ENCODE data around the gene ISLR. TPM values are rescaled to one million over a fixed set of nuclear protein-coding genes. Genes with fewer than 3 reads are reported as not detected.

Gene ISLR
- total and polyA plus RNA-seq, 2 of the 4 experiments (the other 2 are of a cell fraction), result under 0.01 to 0.79 TPM

DNA sequence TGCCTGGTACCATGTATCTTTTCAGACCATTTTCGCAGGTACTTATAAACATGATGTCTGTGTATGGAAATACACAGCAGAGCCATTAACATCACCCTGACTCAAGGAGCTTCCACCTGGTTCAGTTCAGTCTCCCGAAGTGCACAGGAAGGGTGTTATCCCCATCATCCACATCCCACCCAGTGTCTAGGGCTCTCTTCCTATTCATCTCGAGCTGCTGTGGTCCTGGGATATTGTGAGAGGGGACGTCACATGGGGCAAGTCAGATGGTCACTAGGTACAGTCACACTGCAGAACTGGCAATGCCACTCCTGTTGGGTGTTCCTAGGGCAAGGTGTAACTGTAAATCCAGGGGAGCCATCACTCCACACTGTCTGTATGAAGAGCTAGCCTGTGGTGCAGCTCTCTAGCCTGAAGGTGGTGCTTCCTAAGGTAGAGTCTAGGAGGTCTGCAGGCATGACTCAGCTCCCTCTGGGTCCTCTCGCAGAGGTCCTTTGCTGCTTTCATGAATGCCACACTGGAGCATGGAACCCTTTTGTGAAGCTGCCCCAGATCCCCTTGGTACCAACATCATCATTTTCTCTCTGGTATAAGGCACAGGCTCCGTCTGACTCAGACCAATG, 29.2 kb upstream of the ISLR start:
- no TSS peak for BruUV-seq (replicated peaks)

More for the DNA sequence above, 29.2 kb upstream of the ISLR start:
- Histone ChIP-seq H3K56ac (ENCODE audit: extremely low read depth, insufficient read depth, low read length) (no peak overlapping the region), H2BK120ac (ENCODE audit: low read depth, low read length) (no peak overlapping the region), H4K8ac (ENCODE audit: low read depth in 2 of 2, low read length in 2 of 2) (no peak overlapping the region), H3K23ac (ENCODE audit: low read depth, low read length) (no peak overlapping the region), H2AK9ac (replicated peaks; ENCODE audit: low read depth, low read length, poor library complexity) (no peak overlapping the region), H2BK15ac (ENCODE audit: low read depth, low read length) (no peak overlapping the region), H4K5ac (ENCODE audit: low read depth, low read length) (no peak overlapping the region), H3K4me2 (ENCODE audit: low read depth, low read length) (no peak overlapping the region), H3K18ac (ENCODE audit: low read depth, low read length) (no peak overlapping the region), H2BK20ac (ENCODE audit: low read depth, low read length) (no peak overlapping the region), H3K4me3 (ENCODE audit: insufficient read depth, low read depth, low read length) (no peak overlapping the region), H3K4me1 (ENCODE audit: control insufficient read depth, insufficient read depth, low read length) (no peaks in the 10 kb centered on the region), H3K79me1 (ENCODE audit: low read depth in 1 of 2, low read length in 2 of 2) (no peaks in the 10 kb centered on the region), H4K91ac (ENCODE audit: insufficient read depth, low read depth, low read length) (no peak overlapping the region), H3K14ac (replicated peaks; ENCODE audit: low read depth, low read length) (no peak overlapping the region), H3K27me3 (ENCODE audit: control insufficient read depth, insufficient read depth, low read length) (peaks cover 35% of the 10 kb centered on the region), H2BK5ac (ENCODE audit: low read depth, low read length, poor library complexity, severe bottlenecking) (no peak overlapping the region), H3K9me3 (ENCODE audit: control insufficient read depth, insufficient read depth, low read length) (no peaks in the 10 kb centered on the region; the same call in 1 of the 2 replicates), H3K27ac (ENCODE audit: insufficient read depth, low read length) (no peak overlapping the region), H2AFZ (replicated peaks; ENCODE audit: low read length, poor library complexity) (no peak overlapping the region), H3K4ac (ENCODE audit: low read depth, low read length) (no peak overlapping the region), H3K36me3 (ENCODE audit: control insufficient read depth, insufficient read depth, low read length) (no peaks in the 10 kb centered on the region), H2AK5ac (ENCODE audit: low read depth, low read length) (no peak overlapping the region), H3K9me1 (ENCODE audit: insufficient read depth, low read length) (no peaks in the 10 kb centered on the region), H4K20me1 (ENCODE audit: insufficient read depth, low read length) (no peaks in the 10 kb centered on the region), H3K9ac (ENCODE audit: low read depth, low read length) (no peak overlapping the region)
- ChIA-PET CTCF (no interaction called here), POLR2A (ENCODE audit: unreplicated experiment) (no interaction called here)
- in situ Hi-C loops (cut with MboI; ENCODE audit: low sequenced_read_pairs) (no loop called here), intact Hi-C loops (cut with micrococcal nuclease) (no loop called here), dilution Hi-C loops (cut with HindIII; ENCODE audit: low sequenced_read_pairs, unreplicated experiment) (no loop called here)
- no peak for DNase-seq
- no peak for ATAC-seq (ENCODE audit: low read depth)
- WGBS, 2 experiments (ENCODE audit: extremely low coverage in 2 of 2, insufficient read length in 1 of 2), result 72% methylated on average over 2 of the region's 6 CpGs; no CpG with 5 or more reads in 1 of the 2 experiments
- TF ChIP-seq ELK1 (IDR thresholded peaks at IDR 0.05; ENCODE audit: borderline replicate concordance, low read depth, low read length), result no peak
- TF ChIP-seq MAZ (IDR thresholded peaks at IDR 0.05; ENCODE audit: borderline replicate concordance, low read depth, low read length), result no peak
- TF ChIP-seq SMC3 (IDR thresholded peaks at IDR 0.05; ENCODE audit: low read depth, low read length), result no peak
- no peak for TF ChIP-seq FOS (IDR thresholded peaks at IDR 0.05; ENCODE audit: low read depth, low read length)
- TF ChIP-seq CEBPB (IDR thresholded peaks at IDR 0.05; ENCODE audit: low read depth, low read length), result no peak
- TF ChIP-seq CTCF (conservative IDR thresholded peaks at IDR 0.05; ENCODE audit: low read depth, low read length), result no peak
- no peak for TF ChIP-seq POLR2A (IDR thresholded peaks at IDR 0.05; ENCODE audit: low read depth, low read length)
- TF ChIP-seq NFE2L2 (IDR thresholded peaks at IDR 0.05; ENCODE audit: low read depth, low read length), result no peak
- no peak for TF ChIP-seq RAD21 (IDR thresholded peaks at IDR 0.05; ENCODE audit: low read length)
- TF ChIP-seq RFX5 (IDR thresholded peaks at IDR 0.05; ENCODE audit: low read depth, low read length), result no peak
- TF ChIP-seq BHLHE40 (IDR thresholded peaks at IDR 0.05; ENCODE audit: low read depth, low read length), result no peak
- TF ChIP-seq, protein P1, sequence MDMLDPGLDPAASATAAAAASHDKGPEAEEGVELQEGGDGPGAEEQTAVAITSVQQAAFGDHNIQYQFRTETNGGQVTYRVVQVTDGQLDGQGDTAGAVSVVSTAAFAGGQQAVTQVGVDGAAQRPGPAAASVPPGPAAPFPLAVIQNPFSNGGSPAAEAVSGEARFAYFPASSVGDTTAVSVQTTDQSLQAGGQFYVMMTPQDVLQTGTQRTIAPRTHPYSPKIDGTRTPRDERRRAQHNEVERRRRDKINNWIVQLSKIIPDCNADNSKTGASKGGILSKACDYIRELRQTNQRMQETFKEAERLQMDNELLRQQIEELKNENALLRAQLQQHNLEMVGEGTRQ (IDR thresholded peaks at IDR 0.05; ENCODE audit: low read depth, low read length), result no peak
- TF ChIP-seq MXI1 (IDR thresholded peaks at IDR 0.05; ENCODE audit: borderline replicate concordance, low read depth, low read length), result no peak
- TF ChIP-seq MAFK (IDR thresholded peaks at IDR 0.05; ENCODE audit: low read depth, low read length), result no peak
- TF ChIP-seq CHD1 (IDR thresholded peaks at IDR 0.05; ENCODE audit: low read depth, low read length), result no peak
- no peak for TF ChIP-seq RCOR1 (IDR thresholded peaks at IDR 0.05; ENCODE audit: insufficient replicate concordance, low read length)
